Measurements from ENCODE around the gene LMO1. TPM values are rescaled to one million over a fixed set of nuclear protein-coding genes. Genes with fewer than 3 reads are reported as not detected.

The LMO1 gene
- polyA plus RNA-seq, 1 of the 3 experiments (the other 2 are of a cell fraction): 0.12 TPM

GRCh38 chr11:8223513-8223900 lies 40.2 kb downstream of the LMO1 start (continued):
- no peak for TF ChIP-seq MXI1 (IDR thresholded peaks at IDR 0.05; ENCODE audit: low read depth, low read length)
- no peak for TF ChIP-seq POLR2AphosphoS5 (IDR thresholded peaks at IDR 0.05; ENCODE audit: low read depth, low read length)
- TF ChIP-seq JUND (IDR thresholded peaks at IDR 0.05): no peak
- no peak for TF ChIP-seq USF2 (IDR thresholded peaks at IDR 0.05; ENCODE audit: borderline replicate concordance, low read depth, low read length)
- no peak for TF ChIP-seq GABPA (IDR thresholded peaks at IDR 0.05; ENCODE audit: low read depth)
- TF ChIP-seq RAD21 (IDR thresholded peaks at IDR 0.05; ENCODE audit: low read length): no peak
- TF ChIP-seq TCF12 (IDR thresholded peaks at IDR 0.05): no peak
- TF ChIP-seq, protein P1, sequence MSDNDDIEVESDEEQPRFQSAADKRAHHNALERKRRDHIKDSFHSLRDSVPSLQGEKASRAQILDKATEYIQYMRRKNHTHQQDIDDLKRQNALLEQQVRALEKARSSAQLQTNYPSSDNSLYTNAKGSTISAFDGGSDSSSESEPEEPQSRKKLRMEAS (IDR thresholded peaks at IDR 0.05; ENCODE audit: low read depth): no peak
- no peak for TF ChIP-seq EP300 (IDR thresholded peaks at IDR 0.05; ENCODE audit: borderline replicate concordance in 1 of 2, low read depth in 1 of 2, low read length in 1 of 2)
- TF ChIP-seq ELF1 (IDR thresholded peaks at IDR 0.05): no peak
- no peak for TF ChIP-seq SIN3A (IDR thresholded peaks at IDR 0.05; ENCODE audit: borderline replicate concordance, low read depth, low read length)

DNA sequence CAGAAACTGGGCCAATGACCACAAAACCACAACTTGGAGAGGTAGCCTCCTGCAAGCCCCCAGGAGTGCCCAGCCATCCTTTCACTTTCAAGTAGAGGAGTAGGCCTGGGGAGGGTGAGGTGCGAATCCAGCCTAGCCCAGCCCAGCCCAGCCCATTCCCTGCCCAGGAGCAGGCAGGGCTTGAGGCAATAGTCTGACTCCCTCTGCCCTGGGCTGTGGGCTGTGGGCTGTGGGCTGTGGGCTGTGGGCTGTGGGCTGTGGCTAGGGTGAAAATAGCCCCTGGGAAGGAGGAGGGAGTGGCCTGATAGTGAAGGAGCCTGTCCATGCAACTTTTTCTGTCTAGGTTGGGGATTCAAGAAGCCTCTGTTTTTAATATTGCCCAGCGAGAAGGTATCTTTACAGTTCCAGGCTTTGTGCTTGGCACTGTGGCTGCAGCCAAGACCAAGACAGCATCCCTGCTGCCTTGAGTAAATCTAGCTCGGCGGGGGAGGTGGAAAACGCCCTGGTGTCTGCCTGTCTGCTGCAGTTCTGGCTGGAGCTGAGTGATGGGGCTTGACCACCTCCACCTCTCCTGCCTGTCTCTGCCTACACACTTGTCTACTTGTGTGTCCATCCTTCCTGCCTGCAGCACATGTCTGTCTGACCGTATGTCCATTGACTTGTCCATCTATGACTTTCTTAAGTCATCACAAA lies 40.7 kb downstream of the LMO1 start:
- no peaks in the 10 kb centered on the region; the same call in 1 of the 2 replicates for H3K27me3 ChIP-seq (ENCODE audit: insufficient read depth)
- CTCF ChIA-PET: interaction anchor here (0.9 to 19.6 kb wide), 7 partner anchors 9 to 216 kb away, joined by 3 to 604 read pairs (median 5); partner anchors contain the start of gene LMO1
- 58% methylated on average over 5 of the region's 6 CpGs for WGBS (ENCODE audit: low lambda C conversion rate)
- TF ChIP-seq REST (IDR thresholded peaks at IDR 0.05; ENCODE audit: low read depth, low read length): no peak
- TF ChIP-seq, protein P2, sequence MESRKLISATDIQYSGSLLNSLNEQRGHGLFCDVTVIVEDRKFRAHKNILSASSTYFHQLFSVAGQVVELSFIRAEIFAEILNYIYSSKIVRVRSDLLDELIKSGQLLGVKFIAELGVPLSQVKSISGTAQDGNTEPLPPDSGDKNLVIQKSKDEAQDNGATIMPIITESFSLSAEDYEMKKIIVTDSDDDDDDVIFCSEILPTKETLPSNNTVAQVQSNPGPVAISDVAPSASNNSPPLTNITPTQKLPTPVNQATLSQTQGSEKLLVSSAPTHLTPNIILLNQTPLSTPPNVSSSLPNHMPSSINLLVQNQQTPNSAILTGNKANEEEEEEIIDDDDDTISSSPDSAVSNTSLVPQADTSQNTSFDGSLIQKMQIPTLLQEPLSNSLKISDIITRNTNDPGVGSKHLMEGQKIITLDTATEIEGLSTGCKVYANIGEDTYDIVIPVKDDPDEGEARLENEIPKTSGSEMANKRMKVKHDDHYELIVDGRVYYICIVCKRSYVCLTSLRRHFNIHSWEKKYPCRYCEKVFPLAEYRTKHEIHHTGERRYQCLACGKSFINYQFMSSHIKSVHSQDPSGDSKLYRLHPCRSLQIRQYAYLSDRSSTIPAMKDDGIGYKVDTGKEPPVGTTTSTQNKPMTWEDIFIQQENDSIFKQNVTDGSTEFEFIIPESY (IDR thresholded peaks at IDR 0.05; ENCODE audit: borderline replicate concordance, low read depth): no peak
- TF ChIP-seq FOXM1 (IDR thresholded peaks at IDR 0.05; ENCODE audit: low read depth): no peak
- no peak for TF ChIP-seq SMC3 (IDR thresholded peaks at IDR 0.05; ENCODE audit: low read depth, low read length)
- TF ChIP-seq TAF1 (IDR thresholded peaks at IDR 0.05; ENCODE audit: borderline replicate concordance, low read depth, low read length): no peak
- TF ChIP-seq IRF3 (IDR thresholded peaks at IDR 0.05; ENCODE audit: low read depth, low read length): no peak
- no peak for TF ChIP-seq YY1 (IDR thresholded peaks at IDR 0.05; ENCODE audit: low read depth)
- no peak overlapping the region for H3K4me3 ChIP-seq (ENCODE audit: low read depth in 2 of 2, low read length in 1 of 2)
- no peak overlapping the region for H3K27ac ChIP-seq (ENCODE audit: low read depth in 2 of 2, low read length in 1 of 2)
- no peak for DNase-seq
- H3K9me2 ChIP-seq: no peaks in the 10 kb centered on the region
- H3K9ac ChIP-seq: no peak overlapping the region
- H3K36me3 ChIP-seq (replicated peaks in 1 of 2; ENCODE audit: control insufficient read depth in 1 of 2, insufficient read depth in 2 of 2, low read length in 1 of 2): no peaks in the 10 kb centered on the region
- H3F3A ChIP-seq (replicated peaks; ENCODE audit: insufficient read depth): no peaks in the 10 kb centered on the region
- no peaks in the 10 kb centered on the region for H3K9me3 ChIP-seq
- no peaks in the 10 kb centered on the region for H3K79me2 ChIP-seq (ENCODE audit: insufficient read depth)
- POLR2A ChIA-PET: interaction anchor here (1.3 to 1.8 kb wide), 2 partner anchors 16 to 41 kb away, joined by 3 to 7 read pairs; partner anchors contain the start of gene LMO1
- H4K20me1 ChIP-seq (ENCODE audit: insufficient read depth): no peaks in the 10 kb centered on the region
- no peak overlapping the region for H2AFZ ChIP-seq (ENCODE audit: low read depth)
- H3K4me2 ChIP-seq: no peak overlapping the region
- H3K4me1 ChIP-seq (ENCODE audit: control insufficient read depth in 1 of 2, insufficient read depth in 2 of 2, low read depth in 1 of 2, low read length in 1 of 2): peaks cover 0 to 43% of the 10 kb centered on the region in 2 experiments; a peak in 1 of 4 replicates
